Central memory CD8-positive, alpha-beta T cell (primary cell): ENCODE measurements around the gene PDE6B.

ENCODE experiments used
- ATAC-seq: fragments of 150-1000 bp; cut with Tn5 transposase; replicated peaks from 2 replicates; pipeline ENCODE4 v1.10.0; 2022; ENCODE audit warnings: mild to moderate bottlenecking, moderate FRiP score, moderate number of reproducible peaks; ENCODE audit not compliant: poor library complexity, severe bottlenecking; ENCODE audit errors: extremely low read depth
- DNase-seq, 2 donors: peaks; one replicate each; pipeline ENCODE4 v3.0.0; 2021; ENCODE audit warnings: low spot score in 2 of 2
- H3K27ac Mint-ChIP-seq: one replicate; pipeline ENCODE4 v1.8.0; 2022; ENCODE audit warnings: low read depth, mild to moderate bottlenecking, moderate library complexity, mixed read lengths
- H3K27me3 Mint-ChIP-seq: one replicate; pipeline ENCODE4 v1.8.0; 2022; ENCODE audit warnings: mixed read lengths
- H3K36me3 Mint-ChIP-seq: one replicate; pipeline ENCODE4 v1.8.0; 2022; ENCODE audit warnings: mild to moderate bottlenecking, moderate library complexity, mixed read lengths; ENCODE audit not compliant: insufficient read depth
- H3K4me1 Mint-ChIP-seq: one replicate; pipeline ENCODE4 v1.8.0; 2022; ENCODE audit warnings: mixed read lengths
- H3K4me3 Mint-ChIP-seq: one replicate; pipeline ENCODE4 v1.8.0; 2022; ENCODE audit warnings: mild to moderate bottlenecking, moderate library complexity, mixed read lengths
- H3K9me3 Mint-ChIP-seq: one replicate; pipeline ENCODE4 v1.8.0; 2022; ENCODE audit warnings: mixed read lengths

PDE6B gene

DNA sequence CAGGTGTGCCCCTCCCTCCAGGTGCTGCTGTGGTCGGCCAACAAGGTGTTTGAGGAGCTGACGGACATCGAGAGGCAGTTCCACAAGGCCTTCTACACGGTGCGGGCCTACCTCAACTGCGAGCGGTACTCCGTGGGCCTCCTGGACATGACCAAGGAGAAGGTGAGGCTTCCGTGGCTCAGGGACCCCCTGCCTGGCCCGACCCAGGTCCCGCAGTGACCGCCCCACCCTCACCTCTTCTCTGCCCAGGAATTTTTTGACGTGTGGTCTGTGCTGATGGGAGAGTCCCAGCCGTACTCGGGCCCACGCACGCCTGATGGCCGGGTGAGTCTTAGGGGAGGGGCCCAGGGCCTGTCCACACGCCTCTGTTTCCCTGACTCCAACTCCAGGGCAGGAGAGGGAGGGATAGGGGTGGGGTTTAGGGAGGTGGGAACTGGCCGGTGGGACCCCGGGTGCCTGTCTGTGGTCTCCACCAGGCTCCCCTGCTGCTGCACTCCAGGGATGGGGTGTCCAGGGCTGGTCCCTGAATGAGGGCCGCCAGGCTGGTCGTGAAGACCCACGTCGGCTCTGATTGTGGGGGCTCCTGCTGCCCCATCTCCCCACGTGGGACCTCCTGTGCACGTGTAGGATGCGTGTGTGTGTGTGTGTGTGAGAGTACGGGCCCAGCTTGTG, 28.6 kb downstream of the PDE6B start:
- no peaks in the 10 kb centered on the region for H3K27me3 Mint-ChIP-seq
- no peak for DNase-seq
- no peak for ATAC-seq
- H3K9me3 Mint-ChIP-seq: no peaks in the 10 kb centered on the region
- H3K36me3 Mint-ChIP-seq: no peaks in the 10 kb centered on the region
- no peaks in the 10 kb centered on the region for H3K4me1 Mint-ChIP-seq
- H3K4me3 Mint-ChIP-seq: no peak overlapping the region
- H3K27ac Mint-ChIP-seq: no peak overlapping the region

DNA sequence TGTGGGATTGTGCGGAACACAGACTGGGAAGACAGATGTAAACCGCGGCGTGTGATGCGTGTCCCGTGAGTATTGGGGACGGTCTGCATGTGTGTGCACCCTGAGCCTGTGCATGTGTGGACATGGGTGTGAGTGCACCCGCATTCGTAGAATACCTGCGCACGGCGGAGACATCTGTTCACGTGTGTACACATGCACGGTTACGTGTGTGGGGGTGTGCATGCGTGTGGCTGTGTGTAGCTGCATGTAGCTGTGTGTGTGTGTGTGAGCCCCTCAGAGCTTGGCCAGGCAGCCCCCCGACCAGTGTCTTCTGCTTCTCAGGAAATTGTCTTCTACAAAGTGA, 29.1 kb downstream of the PDE6B start:
- no peak overlapping the region for H3K4me3 Mint-ChIP-seq
- H3K27ac Mint-ChIP-seq: no peak overlapping the region
- no peaks in the 10 kb centered on the region for H3K36me3 Mint-ChIP-seq
- ATAC-seq (no peak), DNase-seq (no peak)
- no peaks in the 10 kb centered on the region for H3K4me1 Mint-ChIP-seq
- no peaks in the 10 kb centered on the region for H3K27me3 Mint-ChIP-seq
- H3K9me3 Mint-ChIP-seq: no peaks in the 10 kb centered on the region

DNA sequence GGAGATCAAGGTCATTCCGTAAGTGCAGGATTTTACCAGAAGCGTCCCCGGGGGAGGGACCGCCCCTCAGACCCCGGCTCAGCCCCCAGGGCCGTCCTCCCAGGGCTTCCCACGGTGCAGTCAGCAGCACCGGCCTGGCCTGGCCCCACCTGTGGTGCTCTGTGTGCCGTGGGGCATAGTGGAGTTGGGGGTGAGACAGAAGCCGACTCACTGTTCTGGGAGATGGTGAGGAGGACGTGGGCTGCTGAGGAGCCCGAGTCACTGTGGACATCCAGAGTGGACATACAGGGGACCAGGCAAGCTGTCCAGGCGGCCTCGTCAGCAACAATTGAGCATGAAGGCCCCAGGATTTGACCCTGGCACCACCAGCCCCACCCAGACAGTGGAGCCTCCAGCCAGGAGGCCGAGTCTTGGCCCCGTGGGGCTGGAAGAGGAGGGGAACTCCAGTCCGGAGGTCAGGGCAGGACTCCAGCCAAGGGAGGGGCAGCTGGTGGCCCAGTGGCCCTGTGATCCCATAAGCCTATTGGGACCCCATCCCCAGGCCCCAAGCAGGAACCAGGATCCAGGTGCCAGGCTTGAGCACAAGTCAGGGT, 29.6 kb downstream of the PDE6B start:
- Mint-ChIP-seq H3K36me3 (no peaks in the 10 kb centered on the region), H3K9me3 (no peaks in the 10 kb centered on the region), H3K27me3 (no peaks in the 10 kb centered on the region), H3K4me3 (no peak overlapping the region), H3K4me1 (no peaks in the 10 kb centered on the region), H3K27ac (no peak overlapping the region)
- ATAC-seq (no peak), DNase-seq (no peak)

DNA sequence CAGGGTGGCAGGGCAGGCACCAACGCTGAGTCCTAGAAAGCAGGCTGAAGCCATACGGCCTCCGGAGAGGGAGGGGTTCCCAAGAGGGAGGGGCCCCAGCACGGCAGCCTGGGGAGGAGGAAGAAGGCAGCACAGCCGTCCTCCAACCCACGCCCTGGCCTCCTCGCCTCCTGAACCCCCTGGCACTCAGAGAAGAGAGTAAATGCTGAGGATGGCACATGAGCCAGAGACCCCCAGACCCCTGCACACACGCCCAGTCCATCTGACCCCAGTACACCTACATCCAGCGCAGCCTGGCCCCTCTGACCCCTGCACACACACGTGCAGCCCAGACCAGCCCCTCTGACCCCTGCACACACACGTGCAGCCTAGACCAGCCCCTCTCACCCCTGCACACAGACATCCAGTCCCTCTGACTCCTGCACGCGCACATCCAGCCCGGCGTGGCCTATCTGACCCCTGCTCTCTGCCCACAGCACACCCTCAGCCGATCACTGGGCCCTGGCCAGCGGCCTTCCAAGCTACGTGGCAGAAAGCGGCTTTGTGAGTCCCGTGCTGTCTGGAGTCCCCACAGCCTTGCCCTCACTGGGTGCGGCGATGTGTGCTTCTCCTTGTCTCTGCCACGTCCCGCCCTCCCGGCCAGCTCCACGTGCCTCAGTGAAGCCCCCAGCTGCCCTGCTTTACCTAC, 30.2 kb downstream of the PDE6B start:
- ATAC-seq: no peak
- no peak for DNase-seq
- Mint-ChIP-seq H3K27ac (no peak overlapping the region), H3K9me3 (no peaks in the 10 kb centered on the region), H3K27me3 (no peaks in the 10 kb centered on the region), H3K36me3 (no peaks in the 10 kb centered on the region), H3K4me3 (no peak overlapping the region), H3K4me1 (no peaks in the 10 kb centered on the region)

DNA sequence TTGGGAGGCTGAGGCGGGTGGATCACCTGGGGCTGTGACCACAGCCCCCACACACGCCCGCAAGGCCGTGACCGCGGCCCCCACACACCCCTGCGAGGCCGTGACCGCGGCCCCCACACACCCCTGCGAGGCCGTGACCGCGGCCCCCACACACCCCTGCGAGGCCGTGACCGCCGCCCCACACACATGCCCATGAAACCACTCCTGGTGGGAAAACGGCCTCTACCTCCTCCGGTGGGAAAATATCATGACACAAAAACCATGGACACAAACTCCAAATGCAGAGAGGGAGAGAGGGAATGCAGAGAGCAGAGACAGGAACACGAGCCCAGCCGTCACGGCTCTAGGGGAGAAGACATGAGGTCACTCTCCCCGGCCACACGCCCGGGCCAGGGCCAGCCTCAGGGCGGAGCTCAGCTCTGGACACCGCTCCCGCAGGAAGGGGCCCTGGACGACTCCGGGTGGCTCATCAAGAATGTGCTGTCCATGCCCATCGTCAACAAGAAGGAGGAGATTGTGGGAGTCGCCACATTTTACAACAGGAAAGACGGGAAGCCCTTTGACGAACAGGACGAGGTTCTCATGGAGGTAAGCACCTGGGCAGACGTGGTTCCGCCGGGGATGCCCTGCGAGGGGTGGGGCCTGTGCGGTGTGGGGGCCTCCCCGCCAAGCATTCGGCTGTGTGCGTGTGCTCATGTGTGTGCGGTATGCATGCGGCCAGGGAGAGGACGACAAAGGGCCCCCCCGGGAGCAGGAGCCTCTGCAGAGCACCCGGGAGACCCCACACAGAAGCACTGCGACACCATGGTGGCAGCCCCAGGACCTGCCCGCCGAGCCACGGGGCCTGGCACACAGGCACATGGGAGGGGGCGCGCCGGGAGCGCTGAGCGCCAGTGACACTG, 31.3 kb downstream of the PDE6B start:
- no peaks in the 10 kb centered on the region for H3K36me3 Mint-ChIP-seq
- no peak for ATAC-seq
- no peaks in the 10 kb centered on the region for H3K9me3 Mint-ChIP-seq
- no peaks in the 10 kb centered on the region for H3K4me1 Mint-ChIP-seq
- no peak for DNase-seq
- no peak overlapping the region for H3K27ac Mint-ChIP-seq
- H3K4me3 Mint-ChIP-seq: no peak overlapping the region
- H3K27me3 Mint-ChIP-seq: no peaks in the 10 kb centered on the region

DNA sequence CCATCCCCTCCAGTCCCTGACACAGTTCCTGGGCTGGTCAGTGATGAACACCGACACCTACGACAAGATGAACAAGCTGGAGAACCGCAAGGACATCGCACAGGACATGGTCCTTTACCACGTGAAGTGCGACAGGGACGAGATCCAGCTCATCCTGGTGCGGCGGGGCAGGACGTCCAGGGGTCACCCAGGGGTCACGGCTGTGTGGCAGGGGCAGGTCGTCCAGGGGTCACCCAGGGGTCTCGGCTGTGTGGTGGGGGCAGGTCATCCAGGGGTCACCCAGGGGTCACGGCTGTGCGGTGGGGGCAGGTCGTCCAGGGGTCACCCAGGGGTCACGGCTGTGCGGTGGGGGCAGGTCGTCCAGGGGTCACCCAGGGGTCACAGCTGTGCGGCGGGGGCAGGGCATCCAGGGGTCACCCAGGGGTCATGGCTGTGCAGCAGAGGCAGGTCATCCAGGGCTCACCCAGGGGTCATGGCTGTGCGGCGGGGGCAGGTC, 32.0 kb downstream of the PDE6B start:
- Mint-ChIP-seq H3K36me3 (no peaks in the 10 kb centered on the region), H3K27me3 (no peaks in the 10 kb centered on the region), H3K4me3 (no peak overlapping the region), H3K9me3 (no peaks in the 10 kb centered on the region), H3K4me1 (no peaks in the 10 kb centered on the region), H3K27ac (no peak overlapping the region)
- no peak for ATAC-seq
- DNase-seq: no peak

DNA sequence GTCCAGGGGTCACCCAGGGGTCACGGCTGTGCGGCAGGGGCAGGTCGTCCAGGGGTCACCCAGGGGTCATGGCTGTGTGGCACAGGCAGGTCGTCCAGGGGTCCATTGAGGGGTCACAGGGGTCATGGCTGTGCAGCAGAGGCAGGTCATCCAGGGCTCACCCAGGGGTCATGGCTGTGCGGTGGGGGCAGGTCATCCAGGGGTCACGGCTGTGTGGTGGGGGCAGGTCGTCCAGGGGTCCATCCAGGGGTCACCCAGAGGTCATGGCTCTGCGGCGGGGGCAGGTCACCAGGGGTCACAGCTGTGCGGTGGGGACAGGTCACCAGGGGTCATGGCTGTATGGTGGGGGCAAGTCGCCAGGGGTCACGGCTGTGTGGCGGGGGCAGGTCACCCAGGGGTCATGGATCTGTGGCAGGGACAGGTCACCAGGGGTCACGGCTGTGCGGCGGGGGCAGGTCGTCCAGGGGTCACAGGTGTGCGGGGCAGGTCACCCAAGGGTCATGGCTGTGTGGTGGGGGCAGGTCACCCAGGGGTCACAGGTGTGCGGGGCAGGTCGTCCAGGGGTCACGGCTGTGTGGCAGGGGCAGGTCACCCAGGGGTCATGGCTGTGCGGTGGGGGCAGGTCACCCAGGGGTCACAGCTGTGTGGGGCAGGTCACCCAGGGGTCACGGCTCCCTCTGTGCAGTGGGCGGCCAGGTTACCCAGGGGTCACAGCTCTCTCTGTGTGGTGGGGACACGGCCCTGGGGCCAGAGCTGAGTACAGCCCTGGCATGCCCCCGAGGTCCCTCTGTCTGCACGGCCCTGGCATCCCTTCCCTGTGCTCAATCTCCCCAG, 32.7 kb downstream of the PDE6B start:
- H3K4me1 Mint-ChIP-seq: no peaks in the 10 kb centered on the region
- no peak overlapping the region for H3K27ac Mint-ChIP-seq
- no peak overlapping the region for H3K4me3 Mint-ChIP-seq
- no peaks in the 10 kb centered on the region for H3K27me3 Mint-ChIP-seq
- no peak for ATAC-seq
- no peaks in the 10 kb centered on the region for H3K9me3 Mint-ChIP-seq
- no peak for DNase-seq
- H3K36me3 Mint-ChIP-seq: peaks cover under 1% of the 10 kb centered on the region

DNA sequence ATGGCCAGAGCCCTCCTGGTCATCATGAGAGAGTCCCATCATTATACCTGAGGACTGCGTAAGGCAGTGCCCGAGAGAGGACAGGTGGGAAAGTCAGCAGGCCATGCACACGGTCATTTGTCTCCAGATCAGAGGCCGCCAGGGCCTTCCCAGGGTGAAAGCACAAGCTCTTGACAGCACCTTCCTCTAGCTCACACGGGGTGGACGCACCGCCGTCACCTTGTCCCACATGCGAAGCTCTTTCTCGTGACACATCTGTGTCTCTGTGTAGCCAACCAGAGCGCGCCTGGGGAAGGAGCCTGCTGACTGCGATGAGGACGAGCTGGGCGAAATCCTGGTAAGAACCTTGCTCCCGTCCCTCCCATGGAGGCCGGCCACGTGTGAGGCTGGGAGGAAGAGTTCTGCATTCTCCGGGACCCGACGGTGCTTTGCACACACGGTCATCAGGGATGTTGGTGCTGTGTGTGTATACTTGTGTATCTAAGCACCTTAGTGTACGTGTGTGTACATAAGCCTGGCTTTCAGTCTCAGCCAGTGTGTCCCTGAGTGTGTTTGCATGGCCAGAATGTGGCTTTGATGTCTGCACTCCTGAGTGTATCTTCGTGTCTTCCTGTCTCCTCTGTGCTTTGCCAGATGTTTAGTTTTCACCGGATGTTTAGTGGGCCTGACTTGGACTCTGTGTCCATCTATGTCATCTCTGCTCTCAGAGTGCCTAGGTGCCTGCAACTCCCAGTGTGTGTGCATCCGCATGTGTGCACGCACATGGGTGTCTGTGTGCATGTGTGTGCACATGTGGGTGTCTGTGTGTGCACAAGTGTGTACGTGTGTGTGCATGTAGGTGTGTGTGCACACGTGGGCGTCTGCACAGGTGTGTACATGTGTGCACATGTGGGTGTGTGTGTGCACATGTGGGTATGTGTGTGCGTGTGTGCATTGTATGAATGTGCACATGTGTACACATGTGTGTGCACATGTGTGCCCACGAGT, 33.6 kb downstream of the PDE6B start:
- H3K27ac Mint-ChIP-seq: no peak overlapping the region
- H3K4me1 Mint-ChIP-seq: no peaks in the 10 kb centered on the region
- peaks cover 2% of the 10 kb centered on the region for H3K36me3 Mint-ChIP-seq
- no peak overlapping the region for H3K4me3 Mint-ChIP-seq
- no peak for DNase-seq
- no peaks in the 10 kb centered on the region for H3K9me3 Mint-ChIP-seq
- no peak for ATAC-seq
- no peaks in the 10 kb centered on the region for H3K27me3 Mint-ChIP-seq

DNA sequence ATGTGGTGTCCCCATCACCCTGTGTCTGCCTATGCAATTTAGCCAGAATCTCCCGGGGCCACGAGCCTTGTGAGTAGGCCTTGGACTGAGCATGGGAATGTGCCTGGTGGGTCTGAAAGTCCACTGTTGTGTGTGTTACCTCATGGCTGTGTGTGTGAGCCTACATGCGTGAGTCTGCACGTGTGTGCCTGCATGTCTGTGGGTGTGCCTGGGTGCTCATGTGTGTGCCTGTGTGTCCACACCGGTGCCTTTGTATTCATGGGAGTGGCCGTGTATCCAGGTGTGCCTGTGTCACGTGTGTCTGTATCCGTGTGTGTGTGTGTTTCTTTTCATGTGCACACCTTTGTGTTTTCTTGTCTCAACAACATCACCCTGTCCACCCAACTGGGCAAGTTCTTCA, 34.5 kb downstream of the PDE6B start:
- Mint-ChIP-seq H3K4me3 (no peak overlapping the region), H3K4me1 (no peaks in the 10 kb centered on the region), H3K27ac (no peak overlapping the region), H3K36me3 (peaks cover 2% of the 10 kb centered on the region), H3K9me3 (no peaks in the 10 kb centered on the region), H3K27me3 (no peaks in the 10 kb centered on the region)
- ATAC-seq (no peak), DNase-seq (no peak)

DNA sequence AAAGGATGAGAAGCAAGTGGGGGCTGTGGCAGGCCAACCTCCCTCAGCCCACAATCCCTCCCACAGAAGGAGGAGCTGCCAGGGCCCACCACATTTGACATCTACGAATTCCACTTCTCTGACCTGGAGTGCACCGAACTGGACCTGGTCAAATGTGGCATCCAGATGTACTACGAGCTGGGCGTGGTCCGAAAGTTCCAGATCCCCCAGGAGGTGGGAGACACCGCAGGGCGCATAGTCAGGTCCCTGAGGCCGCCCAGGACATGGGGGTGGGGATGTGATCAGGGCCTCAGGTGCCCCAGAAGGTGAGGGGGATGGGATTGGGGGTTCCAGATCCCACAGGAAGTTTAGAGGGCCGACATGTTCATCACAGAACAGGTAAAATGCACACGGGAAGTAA, 35.0 kb downstream of the PDE6B start:
- H3K27ac Mint-ChIP-seq: no peak overlapping the region
- ATAC-seq: no peak

DNA sequence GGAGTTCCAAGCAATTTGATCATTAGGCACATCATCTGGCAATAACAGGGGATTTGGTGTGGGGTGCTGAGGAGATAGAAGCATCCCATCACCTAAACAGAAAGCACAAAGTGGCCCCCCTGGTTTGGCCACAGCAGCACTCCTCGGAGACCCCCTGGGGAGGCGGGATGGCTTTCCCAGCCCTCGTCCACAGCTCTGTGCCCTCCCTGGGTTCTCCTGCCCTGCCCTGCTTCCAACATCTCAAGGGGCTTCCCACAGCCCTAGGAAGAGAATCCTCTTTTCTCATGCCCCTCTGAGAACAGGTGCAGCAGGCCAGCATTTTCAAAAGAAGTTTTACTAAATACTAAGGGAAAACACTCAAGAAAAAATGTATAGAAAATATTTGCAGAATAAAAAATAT, 35.9 kb downstream of the PDE6B start:
- peaks cover 5% of the 10 kb centered on the region for H3K4me1 Mint-ChIP-seq
- H3K4me3 Mint-ChIP-seq: no peak overlapping the region
- no peak for DNase-seq
- no peak for ATAC-seq
- peaks cover 2% of the 10 kb centered on the region for H3K36me3 Mint-ChIP-seq
- H3K9me3 Mint-ChIP-seq: no peaks in the 10 kb centered on the region
- H3K27me3 Mint-ChIP-seq: no peaks in the 10 kb centered on the region
- H3K27ac Mint-ChIP-seq: no peak overlapping the region

More for the DNA sequence above, 35.0 kb downstream of the PDE6B start:
- DNase-seq: no peak
- Mint-ChIP-seq H3K4me3 (no peak overlapping the region), H3K9me3 (no peaks in the 10 kb centered on the region), H3K27me3 (no peaks in the 10 kb centered on the region), H3K36me3 (peaks cover 2% of the 10 kb centered on the region), H3K4me1 (peaks cover 2% of the 10 kb centered on the region)
